BE2C (cell line): ENCODE measurements around the gene MVB12B.

Source experiments
- DNase-seq: peaks from one replicate; pipeline ENCODE4 v3.0.0-alpha.2; 2020
- H3K27me3 ChIP-seq: fragments of 250-450 bp; sonication (Bioruptor Pico); 2 replicates; pipeline ENCODE4 v1.5.1; 2020; ENCODE audit warnings: mild to moderate bottlenecking
- H3K36me3 ChIP-seq: fragments of 250-450 bp; sonication (Bioruptor Pico); 2 replicates; pipeline ENCODE4 v1.5.1; 2020; ENCODE audit warnings: mild to moderate bottlenecking
- H3K4me1 ChIP-seq: fragments of 250-450 bp; sonication (Bioruptor Pico); 2 replicates; pipeline ENCODE4 v1.5.1; 2020
- H3K4me3 ChIP-seq: 2 replicates; pipeline ENCODE4 v1.5.1; 2011; ENCODE audit warnings: low read depth, low read length
- H3K9me3 ChIP-seq: fragments of 250-450 bp; sonication (Bioruptor Pico); 2 replicates; pipeline ENCODE4 v1.5.1; 2020
- CTCF ChIP-seq: IDR thresholded peaks from 2 replicates; pipeline ENCODE4 v1.5.1; 2012; ENCODE audit warnings: mild to moderate bottlenecking, low read depth, low read length

Gene MVB12B

DNA sequence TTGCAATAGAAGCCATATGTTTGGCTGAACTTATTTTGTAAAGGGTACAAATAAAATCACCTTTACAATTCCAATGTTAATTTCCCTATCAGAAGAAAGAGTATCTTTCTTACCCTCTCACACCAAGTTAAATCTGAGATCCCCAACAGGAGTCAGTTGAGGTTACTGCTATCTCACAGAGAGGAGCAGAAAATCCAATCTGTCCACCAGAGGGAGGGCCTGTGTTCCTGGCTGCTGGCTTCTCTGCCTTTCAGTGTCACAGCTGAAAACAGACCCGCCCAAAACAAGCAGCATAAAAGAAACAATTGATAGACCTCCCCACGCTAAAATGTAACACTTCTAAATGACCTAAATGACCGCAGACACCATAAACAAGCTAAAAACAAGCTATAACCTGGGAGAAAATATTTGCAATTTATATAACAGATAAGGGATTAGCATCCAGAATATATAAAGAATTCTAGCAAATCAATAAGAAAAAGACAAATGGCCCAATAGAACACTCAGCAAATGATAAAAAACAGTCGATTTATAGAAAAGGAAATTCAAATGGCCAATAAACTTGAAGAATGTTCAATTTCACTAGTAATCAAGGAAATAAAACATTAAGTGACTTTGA is 24.5 kb upstream of the MVB12B start:
- peak; percentile 71 for DNase-seq
- TF ChIP-seq CTCF, result peak; percentile 96
- H3K9me3 ChIP-seq, result no peaks in the 10 kb centered on the region

GRCh38 chr9:126302730-126303129 is 23.9 kb upstream of the MVB12B start:
- no peaks in the 10 kb centered on the region for H3K27me3 ChIP-seq
- H3K36me3 ChIP-seq, result no peaks in the 10 kb centered on the region
- H3K4me3 ChIP-seq, result no peak overlapping the region
- DNase-seq, result no peak
- no peaks in the 10 kb centered on the region for H3K4me1 ChIP-seq
- TF ChIP-seq CTCF, result no peak
- no peaks in the 10 kb centered on the region for H3K9me3 ChIP-seq

More for the DNA sequence above, 24.5 kb upstream of the MVB12B start:
- Histone ChIP-seq H3K36me3 (no peaks in the 10 kb centered on the region), H3K4me1 (no peaks in the 10 kb centered on the region), H3K4me3 (no peak overlapping the region), H3K27me3 (no peaks in the 10 kb centered on the region)

- H3K4me1 ChIP-seq, result no peaks in the 10 kb centered on the region
- H3K27me3 ChIP-seq, result no peaks in the 10 kb centered on the region
- DNase-seq, result no peak
- TF ChIP-seq CTCF, result no peak
- no peaks in the 10 kb centered on the region for H3K36me3 ChIP-seq
- H3K9me3 ChIP-seq, result no peaks in the 10 kb centered on the region
- H3K4me3 ChIP-seq, result no peak overlapping the region
These were observed 23.1 kb upstream of the MVB12B start for GRCh38 chr9:126303488-126303887.

- Histone ChIP-seq H3K4me3 (no peak overlapping the region), H3K4me1 (no peaks in the 10 kb centered on the region), H3K9me3 (no peaks in the 10 kb centered on the region), H3K27me3 (no peaks in the 10 kb centered on the region), H3K36me3 (no peaks in the 10 kb centered on the region)
- no peak for TF ChIP-seq CTCF
- DNase-seq, result no peak
These were observed 22.2 kb upstream of the MVB12B start for GRCh38 chr9:126304207-126304970.

GRCh38 chr9:126304971-126305320 is 21.7 kb upstream of the MVB12B start:
- Histone ChIP-seq H3K4me1 (no peaks in the 10 kb centered on the region), H3K27me3 (no peaks in the 10 kb centered on the region), H3K36me3 (no peaks in the 10 kb centered on the region), H3K9me3 (no peaks in the 10 kb centered on the region), H3K4me3 (no peak overlapping the region)
- no peak for DNase-seq
- TF ChIP-seq CTCF, result no peak

DNA sequence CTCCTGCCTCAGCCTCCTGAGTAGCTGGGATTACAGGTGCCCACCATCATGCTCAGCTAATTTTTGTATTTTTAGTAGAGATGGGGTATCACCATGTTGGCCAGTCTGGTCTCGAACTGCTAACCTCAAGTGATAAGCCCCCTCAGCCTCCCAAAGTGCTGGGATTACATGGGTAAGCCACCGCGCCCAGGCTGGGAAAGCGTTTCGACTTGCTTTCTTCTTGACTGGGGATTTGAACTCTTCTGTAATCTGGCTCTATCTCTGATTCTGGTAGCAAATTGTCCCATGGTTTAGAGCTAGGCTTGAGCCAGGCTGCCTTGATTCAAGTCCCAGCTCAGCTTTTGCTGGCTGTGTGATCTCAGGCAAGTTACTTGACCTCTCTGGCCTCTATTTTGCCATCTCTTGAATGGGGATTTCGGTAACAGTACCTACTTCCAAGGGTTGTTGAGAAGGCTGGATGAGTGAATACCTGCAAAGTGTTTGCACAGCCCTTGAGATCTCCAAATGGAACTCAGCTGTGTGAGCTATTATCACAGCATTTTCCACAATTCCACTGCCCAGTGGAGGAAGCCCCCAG is 20.5 kb upstream of the MVB12B start:
- H3K36me3 ChIP-seq, result no peaks in the 10 kb centered on the region
- H3K9me3 ChIP-seq, result no peaks in the 10 kb centered on the region
- no peaks in the 10 kb centered on the region for H3K27me3 ChIP-seq
- H3K4me1 ChIP-seq, result no peaks in the 10 kb centered on the region
- H3K4me3 ChIP-seq, result no peak overlapping the region
- no peak for DNase-seq
- TF ChIP-seq CTCF, result no peak
